IPS-20b (cell line): ENCODE measurements around the gene HOXA6.

Source experiments
- H3K27ac ChIP-seq: one replicate; pipeline ENCODE4 v1.5.1; 2013; ENCODE audit warnings: low read length
- H3K27me3 ChIP-seq: 2 replicates; pipeline ENCODE4 v1.6.1; 2013; ENCODE audit warnings: mild to moderate bottlenecking, low read length, inconsistent platforms; ENCODE audit not compliant: insufficient read depth
- H3K36me3 ChIP-seq: 2 replicates; pipeline ENCODE4 v1.6.1; 2013; ENCODE audit warnings: low read depth, mild to moderate bottlenecking, inconsistent platforms, low read length, moderate library complexity; ENCODE audit not compliant: insufficient read depth
- H3K4me1 ChIP-seq: 2 replicates; pipeline ENCODE4 v1.6.1; 2013; ENCODE audit warnings: mild to moderate bottlenecking, control low read depth, inconsistent platforms, low read length, moderate library complexity; ENCODE audit not compliant: insufficient read depth
- H3K4me3 ChIP-seq: 2 replicates; pipeline ENCODE4 v1.5.1; 2013; ENCODE audit warnings: mild to moderate bottlenecking, low read length, inconsistent platforms
- H3K9ac ChIP-seq: 2 replicates; pipeline ENCODE4 v1.6.1; 2013; ENCODE audit warnings: low read depth, mild to moderate bottlenecking, inconsistent platforms, low read length, moderate library complexity
- H3K9me3 ChIP-seq: 2 replicates; pipeline ENCODE4 v1.6.1; 2013; ENCODE audit warnings: mild to moderate bottlenecking, low read depth, low read length, inconsistent platforms; ENCODE audit not compliant: insufficient read depth

HOXA6 gene

GRCh38 chr7:27109466-27110185 lies 37.9 kb downstream of the HOXA6 start:
- Histone ChIP-seq H3K4me3 (no peak overlapping the region), H3K4me1 (no peaks in the 10 kb centered on the region), H3K9me3 (peaks cover 11% of the 10 kb centered on the region; the same call in 1 of the 2 replicates), H3K36me3 (no peaks in the 10 kb centered on the region), H3K27me3 (peaks cover 98% of the 10 kb centered on the region), H3K27ac (no peak overlapping the region), H3K9ac (no peak overlapping the region)

- H3K36me3 ChIP-seq: no peaks in the 10 kb centered on the region
- H3K27me3 ChIP-seq: peaks cover 100% of the 10 kb centered on the region
- no peak overlapping the region for H3K9ac ChIP-seq
- peaks cover 14% of the 10 kb centered on the region; the same call in 1 of the 2 replicates for H3K9me3 ChIP-seq
- H3K4me1 ChIP-seq: no peaks in the 10 kb centered on the region
- H3K27ac ChIP-seq: no peak overlapping the region
- H3K4me3 ChIP-seq: no peak overlapping the region
Observed at GRCh38 chr7:27108390-27109127, 39.0 kb downstream of the HOXA6 start.

GRCh38 chr7:27107391-27108381 lies 39.9 kb downstream of the HOXA6 start:
- H3K27ac ChIP-seq: no peak overlapping the region
- no peak overlapping the region for H3K9ac ChIP-seq
- no peak overlapping the region for H3K4me3 ChIP-seq
- H3K4me1 ChIP-seq: no peaks in the 10 kb centered on the region
- peaks cover 100% of the 10 kb centered on the region for H3K27me3 ChIP-seq
- no peaks in the 10 kb centered on the region for H3K36me3 ChIP-seq
- peaks cover 15% of the 10 kb centered on the region; the same call in 1 of the 2 replicates for H3K9me3 ChIP-seq

DNA sequence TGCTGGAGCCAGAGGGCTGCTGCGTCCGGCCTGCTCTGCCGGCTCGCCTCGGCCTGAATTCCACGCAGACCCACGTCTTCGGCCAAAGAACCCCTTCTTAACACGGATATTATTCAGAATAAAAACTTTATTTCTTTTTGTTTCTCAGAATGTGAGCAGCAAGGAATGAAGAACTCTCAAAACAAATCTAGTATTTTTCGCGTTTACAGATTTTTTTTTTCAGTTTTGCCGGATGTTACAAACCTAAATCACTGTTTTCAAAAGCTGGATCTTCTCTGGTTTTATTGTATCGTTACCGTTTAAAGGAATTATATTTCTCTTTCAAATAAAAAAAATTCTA lies 40.7 kb downstream of the HOXA6 start:
- Histone ChIP-seq H3K36me3 (no peaks in the 10 kb centered on the region), H3K4me1 (no peaks in the 10 kb centered on the region), H3K4me3 (no peak overlapping the region), H3K9ac (no peak overlapping the region), H3K9me3 (peaks cover 15% of the 10 kb centered on the region; the same call in 1 of the 2 replicates), H3K27ac (no peak overlapping the region), H3K27me3 (peaks cover 100% of the 10 kb centered on the region)

DNA sequence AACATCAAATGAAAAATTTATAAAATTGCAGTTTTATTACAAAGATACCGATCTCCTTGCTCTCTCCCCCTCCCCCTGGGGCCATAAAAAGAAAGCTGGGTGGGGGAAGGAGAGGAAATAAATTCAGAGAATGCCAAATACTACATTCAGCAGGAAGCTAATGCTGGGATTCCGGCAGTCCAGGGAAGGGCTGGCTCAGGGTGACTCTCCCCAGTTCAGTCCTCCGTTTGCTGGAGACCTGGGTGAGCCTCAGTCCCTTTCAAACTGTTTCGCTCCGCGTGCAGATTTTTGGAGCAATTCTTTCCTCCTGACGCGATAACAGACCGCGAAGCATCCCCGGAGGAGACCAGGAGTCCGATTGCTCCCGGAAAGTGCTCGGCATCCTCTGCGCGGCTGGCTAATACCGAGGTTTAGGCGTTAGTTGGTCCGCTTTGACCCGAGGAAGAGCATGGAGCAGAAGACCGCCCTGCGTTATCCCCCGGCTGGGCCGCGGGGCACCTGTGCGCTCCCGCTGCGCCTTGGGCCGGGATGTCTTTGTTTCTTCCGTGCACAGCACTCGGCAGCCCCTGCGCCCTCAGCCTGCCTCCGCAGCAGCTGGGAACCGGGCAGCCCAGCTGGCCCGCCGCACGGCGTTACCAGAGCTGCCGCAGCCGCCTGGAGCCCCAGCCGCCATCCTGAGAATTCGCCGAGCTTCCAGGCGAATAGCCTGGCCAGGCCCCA lies 41.2 kb downstream of the HOXA6 start:
- Histone ChIP-seq H3K9ac (no peak overlapping the region), H3K4me3 (no peak overlapping the region; the same call in 1 of the 2 replicates), H3K4me1 (peaks cover 3% of the 10 kb centered on the region), H3K27me3 (peaks cover 100% of the 10 kb centered on the region), H3K27ac (no peak overlapping the region), H3K36me3 (no peaks in the 10 kb centered on the region), H3K9me3 (peaks cover 15% of the 10 kb centered on the region; the same call in 1 of the 2 replicates)

GRCh38 chr7:27105301-27106031 lies 42.1 kb downstream of the HOXA6 start:
- Histone ChIP-seq H3K9me3 (peaks cover 15% of the 10 kb centered on the region; the same call in 1 of the 2 replicates), H3K4me3 (peak overlapping the region; percentile 1; the same call in 1 of the 2 replicates), H3K27ac (no peak overlapping the region), H3K36me3 (no peaks in the 10 kb centered on the region), H3K4me1 (peaks cover 10% of the 10 kb centered on the region), H3K9ac (no peak overlapping the region), H3K27me3 (peaks cover 100% of the 10 kb centered on the region)

DNA sequence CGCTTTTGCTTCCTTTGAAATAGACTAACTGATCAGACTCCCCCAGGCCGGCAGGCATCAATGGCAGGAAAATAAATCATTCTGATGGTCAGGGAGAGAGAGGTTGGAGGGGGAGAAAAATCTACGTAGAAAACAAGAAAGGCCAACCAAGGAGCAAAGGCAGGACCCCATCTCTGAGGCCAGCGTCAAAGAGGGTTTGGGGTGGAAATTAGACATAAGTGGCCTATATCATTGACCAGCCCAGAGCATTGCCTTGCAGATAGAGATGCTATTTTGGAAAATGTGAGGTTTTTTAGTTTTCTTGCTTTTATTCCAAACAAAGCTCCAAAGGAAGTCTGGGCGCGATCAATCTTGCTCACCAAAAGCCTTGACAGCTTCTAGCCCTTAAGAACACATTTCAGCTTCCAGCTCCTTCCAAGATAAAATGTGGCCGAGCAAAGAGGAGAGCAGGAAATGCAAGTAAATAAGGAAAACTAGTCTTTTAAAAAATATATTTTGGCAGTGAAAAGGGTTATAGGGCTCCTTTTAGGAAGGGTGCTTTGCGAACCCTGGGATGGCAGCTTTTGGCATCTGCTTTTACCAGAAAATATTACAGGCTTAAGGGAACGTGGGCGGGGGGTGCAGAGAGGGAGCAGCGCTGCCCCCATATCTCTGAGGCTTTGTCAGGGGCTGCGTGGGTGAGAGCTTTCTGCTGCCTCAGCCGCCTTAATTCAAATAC lies 43.1 kb downstream of the HOXA6 start:
- no peak overlapping the region for H3K4me3 ChIP-seq
- peaks cover 100% of the 10 kb centered on the region for H3K27me3 ChIP-seq
- no peak overlapping the region for H3K9ac ChIP-seq
- H3K27ac ChIP-seq: no peak overlapping the region
- H3K9me3 ChIP-seq: peaks cover 10% of the 10 kb centered on the region; the same call in 1 of the 2 replicates
- no peaks in the 10 kb centered on the region for H3K36me3 ChIP-seq
- peaks cover 10% of the 10 kb centered on the region for H3K4me1 ChIP-seq

GRCh38 chr7:27103489-27104226 lies 43.9 kb downstream of the HOXA6 start:
- peaks cover 100% of the 10 kb centered on the region for H3K27me3 ChIP-seq

GRCh38 chr7:27102581-27103442 lies 44.8 kb downstream of the HOXA6 start, which contains the start of gene HOXA2:
Gene HOXA2 (minus strand): TSS chr7:27102683. CDS start chr7:27102500, 183 bp downstream.
- Histone ChIP-seq H3K27ac (no peak within 1 kb of the TSS), H3K9ac (no peak within 1 kb of the TSS), H3K36me3 (no peaks in the 10 kb centered on the region), H3K4me1 (peaks cover 10% of the 10 kb centered on the region), H3K27me3 (peaks cover 100% of the 10 kb centered on the region), H3K9me3 (peaks cover 4% of the 10 kb centered on the region; the same call in 1 of the 2 replicates), H3K4me3 (peak within 1 kb of the TSS; percentile 43; the same call in 1 of the 2 replicates)

More at GRCh38 chr7:27103489-27104226, 43.9 kb downstream of the HOXA6 start:
- H3K9me3 ChIP-seq: peaks cover 4% of the 10 kb centered on the region; the same call in 1 of the 2 replicates
- no peak overlapping the region for H3K9ac ChIP-seq
- no peak overlapping the region for H3K27ac ChIP-seq
- no peaks in the 10 kb centered on the region for H3K36me3 ChIP-seq
- no peak overlapping the region for H3K4me3 ChIP-seq
- peaks cover 10% of the 10 kb centered on the region for H3K4me1 ChIP-seq
